ENCODE data around the gene PLA2G6.

Gene PLA2G6

DNA sequence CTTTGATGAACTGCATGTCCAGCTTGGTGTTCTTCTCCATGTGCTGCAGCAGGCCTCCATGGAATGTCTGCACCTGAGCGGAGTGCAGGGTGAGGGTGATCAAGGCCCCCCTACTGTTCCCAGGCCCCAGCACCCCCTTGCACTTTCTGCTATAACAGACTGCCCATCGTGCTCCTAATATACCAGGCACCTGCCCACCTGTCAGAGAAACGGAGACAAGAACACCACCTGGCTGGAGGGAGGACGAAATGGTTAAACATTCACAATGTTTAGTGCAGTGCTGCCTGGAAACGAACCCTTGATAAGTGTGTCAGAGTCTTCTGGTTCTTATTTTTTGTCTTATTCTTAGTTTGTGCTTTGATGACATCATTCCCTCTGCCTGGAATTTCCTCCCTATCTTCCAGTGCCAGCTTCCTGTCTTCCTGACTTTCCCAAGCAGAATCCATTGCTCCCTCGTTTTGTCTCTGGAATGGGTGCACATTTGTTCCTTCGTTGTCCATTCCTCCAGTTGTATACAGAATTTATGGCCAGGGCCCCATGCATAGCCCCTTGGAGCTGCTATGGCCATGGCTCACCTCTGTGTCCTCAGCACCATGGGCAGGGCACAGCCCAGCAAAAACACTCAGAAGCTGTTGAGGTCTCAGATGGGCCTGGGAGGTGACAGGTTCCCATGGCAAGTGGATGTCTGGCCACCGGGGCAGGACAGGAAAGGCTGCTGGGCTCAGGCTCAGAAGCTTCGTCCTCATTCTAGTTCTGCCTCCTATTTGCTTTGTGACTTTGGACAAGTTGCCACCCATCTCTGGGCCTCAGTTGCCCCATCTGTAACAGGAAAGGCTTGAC, 83.0 kb downstream of the PLA2G6 start:
- Histone ChIP-seq H3K9me3 (ENCODE audit: control insufficient read depth, low read length) (no peaks in the 10 kb centered on the region), H3K36me3 (ENCODE audit: control insufficient read depth, insufficient read depth, low read length) (no peaks in the 10 kb centered on the region), H3K27ac (ENCODE audit: insufficient read depth, low read depth, low read length, poor library complexity, severe bottlenecking) (no peak overlapping the region), H3K4me1 (ENCODE audit: control insufficient read depth, insufficient read depth, low read length) (peaks cover 11% of the 10 kb centered on the region), H3K4me3 (ENCODE audit: insufficient read depth, low read depth, low read length) (no peak overlapping the region), H3K27me3 (ENCODE audit: control insufficient read depth, insufficient read depth, low read length, poor library complexity, severe bottlenecking) (no peaks in the 10 kb centered on the region)
- 89 to 90% methylated on average over 9 of the region's 9 CpGs for whole genome bisulfite sequencing, 2 experiments

DNA sequence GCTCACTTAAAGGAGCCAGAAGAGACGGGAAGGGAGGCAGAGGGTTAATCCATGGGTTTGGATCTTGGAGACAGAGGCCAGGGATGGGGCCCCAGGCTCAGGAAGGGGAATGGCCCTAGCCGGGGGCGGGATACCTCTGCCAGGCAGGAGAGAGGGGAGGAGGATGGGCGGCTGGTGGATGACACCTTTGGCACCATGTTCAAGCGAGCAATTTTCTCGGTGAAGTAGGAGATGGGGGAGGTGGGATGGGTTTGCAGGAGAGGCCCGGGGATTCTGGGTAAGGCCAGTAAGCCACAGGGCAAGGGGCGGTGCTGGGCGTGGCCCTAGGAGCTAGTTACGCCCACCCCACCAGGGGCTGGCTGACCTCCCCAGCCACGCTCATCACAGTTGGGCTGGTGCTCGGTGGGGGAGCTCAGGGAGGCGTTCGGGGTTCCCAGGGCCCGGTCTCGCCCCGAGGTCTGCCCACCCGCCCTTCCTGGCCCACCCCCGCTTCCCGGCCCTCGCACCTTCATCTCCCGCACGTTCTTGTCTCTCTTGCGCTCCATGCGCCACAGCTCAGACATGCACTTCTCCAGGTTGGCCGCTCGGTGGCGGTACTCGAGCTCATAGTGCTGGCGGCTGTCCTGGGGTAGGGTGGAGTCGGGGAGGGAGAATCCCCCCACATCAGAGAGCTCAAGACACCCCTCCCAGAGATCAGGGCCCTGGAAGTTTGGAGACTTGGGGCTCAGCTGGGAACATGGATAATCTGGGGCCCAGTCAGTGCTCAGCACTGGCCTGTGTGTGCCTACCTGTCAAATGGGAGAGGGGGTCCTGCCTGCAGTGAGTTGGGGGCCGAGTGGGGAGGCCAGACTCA, 83.8 kb downstream of the PLA2G6 start:
- WGBS, 2 experiments = 6 to 8% methylated on average over 30 of the region's 32 CpGs
- H3K27me3 ChIP-seq (ENCODE audit: control insufficient read depth, insufficient read depth, low read length, poor library complexity, severe bottlenecking) = no peaks in the 10 kb centered on the region
- H3K9me3 ChIP-seq (ENCODE audit: control insufficient read depth, low read length) = no peaks in the 10 kb centered on the region
- H3K27ac ChIP-seq (ENCODE audit: insufficient read depth, low read depth, low read length, poor library complexity, severe bottlenecking) = no peak overlapping the region
- no peaks in the 10 kb centered on the region for H3K36me3 ChIP-seq (ENCODE audit: control insufficient read depth, insufficient read depth, low read length)
- peak overlapping the region; percentile 16 for H3K4me3 ChIP-seq (ENCODE audit: insufficient read depth, low read depth, low read length)
- H3K4me1 ChIP-seq (ENCODE audit: control insufficient read depth, insufficient read depth, low read length) = peaks cover 11% of the 10 kb centered on the region

DNA sequence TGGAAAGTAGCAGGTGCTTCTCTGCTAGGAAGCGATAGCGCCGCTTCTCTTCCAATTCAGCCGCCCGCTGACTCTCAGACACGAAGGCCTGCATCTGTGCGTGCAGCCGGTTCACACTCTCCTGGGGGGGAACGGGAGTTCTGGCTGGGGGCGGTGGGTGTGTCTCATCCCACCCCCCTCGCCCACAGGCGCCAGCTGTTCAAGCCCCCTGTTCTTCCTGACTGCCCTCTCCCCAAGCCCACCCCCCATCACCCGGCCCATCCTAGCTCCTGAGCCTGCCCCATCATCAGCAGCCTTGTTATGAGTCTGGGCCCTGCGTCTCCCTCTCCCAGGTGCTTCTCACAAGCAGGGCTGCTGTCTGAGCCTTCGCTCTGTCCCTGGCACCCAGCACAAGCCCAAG, 84.6 kb downstream of the PLA2G6 start:
- Histone ChIP-seq H3K4me3 (ENCODE audit: insufficient read depth, low read depth, low read length) (peak overlapping the region; percentile 16), H3K36me3 (ENCODE audit: control insufficient read depth, insufficient read depth, low read length) (no peaks in the 10 kb centered on the region), H3K27ac (ENCODE audit: insufficient read depth, low read depth, low read length, poor library complexity, severe bottlenecking) (no peak overlapping the region), H3K9me3 (ENCODE audit: control insufficient read depth, low read length) (no peaks in the 10 kb centered on the region), H3K4me1 (ENCODE audit: control insufficient read depth, insufficient read depth, low read length) (peaks cover 11% of the 10 kb centered on the region), H3K27me3 (ENCODE audit: control insufficient read depth, insufficient read depth, low read length, poor library complexity, severe bottlenecking) (no peaks in the 10 kb centered on the region)
- 51 to 59% methylated on average over 15 of the region's 15 CpGs for WGBS, 2 experiments

- H3K9me3 ChIP-seq (ENCODE audit: control insufficient read depth, low read length) = no peaks in the 10 kb centered on the region
- peaks cover 16% of the 10 kb centered on the region for H3K4me1 ChIP-seq (ENCODE audit: control insufficient read depth, insufficient read depth, low read length)
- 68 to 73% methylated on average over 34 of the region's 34 CpGs for WGBS, 2 experiments
- H3K27me3 ChIP-seq (ENCODE audit: control insufficient read depth, insufficient read depth, low read length, poor library complexity, severe bottlenecking) = peaks cover 10% of the 10 kb centered on the region
- H3K4me3 ChIP-seq (ENCODE audit: insufficient read depth, low read depth, low read length) = no peak overlapping the region
- no peaks in the 10 kb centered on the region for H3K36me3 ChIP-seq (ENCODE audit: control insufficient read depth, insufficient read depth, low read length)
- no peak overlapping the region for H3K27ac ChIP-seq (ENCODE audit: insufficient read depth, low read depth, low read length, poor library complexity, severe bottlenecking)
Observed at GRCh38 chr22:38089474-38089851, 92.2 kb downstream of the PLA2G6 start.

DNA sequence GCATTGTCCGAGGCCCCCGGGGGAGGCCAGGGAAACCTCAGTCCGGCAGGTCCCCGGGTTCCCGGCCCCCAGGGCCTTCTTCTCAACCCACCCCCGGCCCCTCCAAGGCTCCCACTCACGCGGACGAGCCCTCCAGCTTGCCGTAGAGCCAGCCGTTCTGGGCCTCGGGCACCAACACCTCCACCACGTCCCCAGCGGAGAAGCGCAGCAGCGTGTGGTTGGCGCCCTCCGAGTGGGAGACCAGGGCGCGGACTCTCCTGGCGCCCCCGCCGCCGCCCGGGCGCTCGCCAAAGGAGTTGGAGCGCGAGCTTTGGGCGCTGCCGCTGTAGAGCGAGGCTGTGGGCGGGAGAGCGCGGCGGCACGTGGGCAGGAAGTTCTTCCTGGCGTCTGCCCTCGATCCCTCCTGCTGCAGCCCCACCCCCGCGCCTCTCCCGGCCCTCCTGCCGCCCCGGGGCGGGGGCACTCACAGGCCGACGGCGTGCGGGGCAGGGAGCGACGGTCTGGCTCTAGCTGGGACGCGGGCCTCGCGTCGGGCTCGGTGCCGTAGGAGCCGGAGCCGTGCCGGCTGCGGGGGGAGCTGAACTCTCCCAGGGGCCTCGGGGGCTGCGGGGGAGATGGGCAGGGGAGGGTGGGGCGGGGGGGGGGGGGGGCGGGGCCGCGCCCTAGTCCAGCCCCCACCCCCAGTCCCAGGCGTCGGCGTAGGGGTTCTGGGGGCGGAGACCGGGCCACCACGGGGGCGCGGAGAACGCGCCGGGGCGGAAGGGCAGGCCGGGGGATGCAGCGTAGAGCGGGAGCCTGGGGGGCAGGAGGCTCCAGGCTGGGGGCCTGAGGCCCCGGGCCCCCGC, 92.8 kb downstream of the PLA2G6 start:
- Histone ChIP-seq H3K9me3 (ENCODE audit: control insufficient read depth, low read length) (no peaks in the 10 kb centered on the region), H3K4me1 (ENCODE audit: control insufficient read depth, insufficient read depth, low read length) (peaks cover 21% of the 10 kb centered on the region), H3K4me3 (ENCODE audit: insufficient read depth, low read depth, low read length) (no peak overlapping the region), H3K36me3 (ENCODE audit: control insufficient read depth, insufficient read depth, low read length) (no peaks in the 10 kb centered on the region), H3K27me3 (ENCODE audit: control insufficient read depth, insufficient read depth, low read length, poor library complexity, severe bottlenecking) (peaks cover 11% of the 10 kb centered on the region), H3K27ac (ENCODE audit: insufficient read depth, low read depth, low read length, poor library complexity, severe bottlenecking) (no peak overlapping the region)
- 58 to 63% methylated on average over 79 to 85 of the region's 85 CpGs for WGBS, 2 experiments

DNA sequence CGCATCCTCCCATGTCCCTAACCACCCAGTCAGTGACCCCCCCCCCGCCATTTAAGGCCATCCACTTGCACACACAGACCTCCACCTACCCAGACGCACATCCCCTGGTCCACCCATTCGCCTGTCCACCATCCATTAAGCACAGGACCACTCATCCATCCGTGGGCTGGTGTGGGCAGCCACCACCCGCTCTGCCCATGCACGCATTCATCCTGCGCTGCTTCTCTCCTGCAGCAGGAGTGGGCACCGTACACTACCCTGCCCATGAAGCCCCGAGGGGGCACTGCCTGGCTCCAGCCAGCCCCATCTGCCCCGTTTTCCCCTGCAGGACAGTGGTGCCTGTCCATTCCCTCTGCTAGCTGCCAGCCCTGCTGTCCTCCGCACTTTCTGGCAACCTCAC, 93.8 kb downstream of the PLA2G6 start:
- H3K36me3 ChIP-seq (ENCODE audit: control insufficient read depth, insufficient read depth, low read length) = no peaks in the 10 kb centered on the region
- WGBS, 2 experiments = 89 to 93% methylated on average over 11 to 12 of the region's 12 CpGs
- no peak overlapping the region for H3K27ac ChIP-seq (ENCODE audit: insufficient read depth, low read depth, low read length, poor library complexity, severe bottlenecking)
- peaks cover 21% of the 10 kb centered on the region for H3K27me3 ChIP-seq (ENCODE audit: control insufficient read depth, insufficient read depth, low read length, poor library complexity, severe bottlenecking)
- no peaks in the 10 kb centered on the region for H3K9me3 ChIP-seq (ENCODE audit: control insufficient read depth, low read length)
- H3K4me3 ChIP-seq (ENCODE audit: insufficient read depth, low read depth, low read length) = no peak overlapping the region
- peaks cover 28% of the 10 kb centered on the region for H3K4me1 ChIP-seq (ENCODE audit: control insufficient read depth, insufficient read depth, low read length)

- peaks cover 30% of the 10 kb centered on the region for H3K27me3 ChIP-seq (ENCODE audit: control insufficient read depth, insufficient read depth, low read length, poor library complexity, severe bottlenecking)
- no peak overlapping the region for H3K4me3 ChIP-seq (ENCODE audit: insufficient read depth, low read depth, low read length)
- H3K36me3 ChIP-seq (ENCODE audit: control insufficient read depth, insufficient read depth, low read length) = no peaks in the 10 kb centered on the region
- H3K27ac ChIP-seq (ENCODE audit: insufficient read depth, low read depth, low read length, poor library complexity, severe bottlenecking) = no peak overlapping the region
- 92 to 94% methylated on average over 13 of the region's 13 CpGs for WGBS, 2 experiments
- H3K4me1 ChIP-seq (ENCODE audit: control insufficient read depth, insufficient read depth, low read length) = peaks cover 34% of the 10 kb centered on the region
- no peaks in the 10 kb centered on the region for H3K9me3 ChIP-seq (ENCODE audit: control insufficient read depth, low read length)
Observed at GRCh38 chr22:38086942-38087341, 94.7 kb downstream of the PLA2G6 start.

DNA sequence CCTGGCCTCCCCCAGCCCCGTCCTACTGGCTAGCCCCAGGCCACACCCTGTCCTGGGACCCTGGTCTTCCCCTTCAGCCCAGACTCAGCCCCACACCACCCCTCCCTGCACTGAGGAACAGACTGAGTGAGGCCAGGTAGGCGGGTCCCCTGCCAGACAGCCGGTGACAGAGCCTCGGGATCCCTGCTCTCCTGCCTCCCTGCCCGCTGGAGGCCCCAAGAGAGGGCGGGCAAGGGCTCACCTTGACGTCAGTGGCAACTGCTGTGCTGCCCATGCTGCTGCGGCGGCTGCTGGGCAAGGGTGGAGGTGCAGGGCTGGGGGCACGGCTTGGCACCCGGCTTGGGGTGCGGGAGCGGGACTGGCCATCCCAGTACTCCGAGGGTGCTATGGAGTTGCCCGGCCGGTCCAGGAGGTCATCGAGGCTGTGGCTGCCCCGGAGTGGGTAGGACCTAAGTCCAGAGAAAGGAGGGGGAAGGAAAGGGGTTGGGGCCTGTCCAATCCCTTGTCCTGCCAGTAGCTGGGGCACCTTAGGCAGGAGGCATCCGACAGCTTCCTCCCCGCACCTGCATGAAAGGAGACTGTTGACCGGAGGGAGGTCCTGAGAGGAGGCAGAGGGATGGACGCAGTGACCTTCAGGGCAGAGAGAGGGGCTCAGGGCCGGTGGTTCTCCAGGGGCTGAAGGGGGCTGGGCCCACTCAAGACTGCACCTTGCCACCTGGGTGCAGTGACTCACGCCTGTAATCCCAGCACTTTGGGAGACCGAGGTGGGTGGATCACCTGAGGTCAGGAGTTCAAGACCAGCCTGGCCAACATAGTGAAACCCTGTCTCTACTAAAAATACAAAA, 95.4 kb downstream of the PLA2G6 start:
- H3K4me1 ChIP-seq (ENCODE audit: control insufficient read depth, insufficient read depth, low read length) = peaks cover 39% of the 10 kb centered on the region

DNA sequence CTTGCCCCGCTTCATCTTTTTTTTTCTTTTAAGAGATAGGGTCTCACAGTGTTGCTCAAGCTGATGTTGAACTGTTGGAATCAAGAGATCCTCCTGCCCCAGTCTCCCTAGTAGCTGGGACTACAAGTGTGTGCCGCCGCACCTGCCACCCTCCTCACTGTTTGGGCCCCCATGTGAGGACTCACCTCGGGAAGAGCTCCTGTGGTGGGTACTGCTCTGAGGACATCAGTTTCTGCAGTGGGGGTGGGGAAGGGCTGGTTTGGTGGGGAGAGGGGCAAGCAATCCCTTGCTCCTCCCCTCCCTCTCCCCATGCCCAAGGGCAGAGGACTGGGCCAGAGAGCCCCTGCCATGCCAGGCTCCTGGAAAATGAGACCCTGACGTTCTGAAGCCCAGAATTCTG, 96.1 kb downstream of the PLA2G6 start:
- 60 to 65% methylated on average over 5 of the region's 5 CpGs for WGBS, 2 experiments

More for the DNA sequence above, 95.4 kb downstream of the PLA2G6 start:
- Histone ChIP-seq H3K27me3 (ENCODE audit: control insufficient read depth, insufficient read depth, low read length, poor library complexity, severe bottlenecking) (peaks cover 37% of the 10 kb centered on the region), H3K9me3 (ENCODE audit: control insufficient read depth, low read length) (no peaks in the 10 kb centered on the region), H3K4me3 (ENCODE audit: insufficient read depth, low read depth, low read length) (no peak overlapping the region), H3K36me3 (ENCODE audit: control insufficient read depth, insufficient read depth, low read length) (no peaks in the 10 kb centered on the region), H3K27ac (ENCODE audit: insufficient read depth, low read depth, low read length, poor library complexity, severe bottlenecking) (no peak overlapping the region)
- 82 to 84% methylated on average over 23 to 24 of the region's 25 CpGs for WGBS, 2 experiments

More for the DNA sequence above, 96.1 kb downstream of the PLA2G6 start:
- no peak overlapping the region for H3K27ac ChIP-seq (ENCODE audit: insufficient read depth, low read depth, low read length, poor library complexity, severe bottlenecking)
- peaks cover 39% of the 10 kb centered on the region for H3K4me1 ChIP-seq (ENCODE audit: control insufficient read depth, insufficient read depth, low read length)
- no peak overlapping the region for H3K4me3 ChIP-seq (ENCODE audit: insufficient read depth, low read depth, low read length)
- H3K9me3 ChIP-seq (ENCODE audit: control insufficient read depth, low read length) = no peaks in the 10 kb centered on the region
- peaks cover 44% of the 10 kb centered on the region for H3K27me3 ChIP-seq (ENCODE audit: control insufficient read depth, insufficient read depth, low read length, poor library complexity, severe bottlenecking)
- H3K36me3 ChIP-seq (ENCODE audit: control insufficient read depth, insufficient read depth, low read length) = no peaks in the 10 kb centered on the region
